Pons (tissue), 1 donor: ENCODE measurements around the gene CCSER2.
A peak's percentile ranks its signal among the peaks of the same experiment; 100 is the strongest.
"Not testable (repeated sequence)": the region's sequence is repeated elsewhere in the genome, so short reads cannot be mapped to it uniquely, and the experiment has no call there.

ENCODE experiments used
- DNase-seq: peaks from one replicate; pipeline ENCODE4 v3.0.0-alpha.2; 2016; ENCODE audit warnings: low spot score

CCSER2 gene

GRCh38 chr10:84522612-84523462 is 194.4 kb downstream of the CCSER2 start:
- DNase-seq = no peak

GRCh38 chr10:84523526-84523925 is 195.1 kb downstream of the CCSER2 start:
- no peak for DNase-seq

- no peak for DNase-seq
These were observed 196.0 kb downstream of the CCSER2 start for GRCh38 chr10:84524435-84524834.

GRCh38 chr10:84525120-84525806 is 196.9 kb downstream of the CCSER2 start:
- DNase-seq = no peak

- not testable (repeated sequence) for DNase-seq
These were observed 197.4 kb downstream of the CCSER2 start for GRCh38 chr10:84525807-84526182.

- not testable (repeated sequence) for DNase-seq
These were observed 199.0 kb downstream of the CCSER2 start for GRCh38 chr10:84527386-84527785.

- not testable (repeated sequence) for DNase-seq
These were observed 200.1 kb downstream of the CCSER2 start for GRCh38 chr10:84528526-84528925.

GRCh38 chr10:84530724-84531325 is 202.4 kb downstream of the CCSER2 start:
- no peak for DNase-seq

GRCh38 chr10:84531396-84531795 is 203.0 kb downstream of the CCSER2 start:
- DNase-seq = no peak

GRCh38 chr10:84534168-84534567 is 205.8 kb downstream of the CCSER2 start:
- no peak for DNase-seq

- DNase-seq = peak; percentile 67
These were observed 209.1 kb downstream of the CCSER2 start for GRCh38 chr10:84537447-84537931.

- no peak for DNase-seq
These were observed 209.6 kb downstream of the CCSER2 start for GRCh38 chr10:84538036-84538435.

- DNase-seq = no peak
These were observed 210.8 kb downstream of the CCSER2 start for GRCh38 chr10:84539216-84539615.

- DNase-seq = no peak
These were observed 211.7 kb downstream of the CCSER2 start for GRCh38 chr10:84540022-84540616.

GRCh38 chr10:84540617-84541288 is 212.4 kb downstream of the CCSER2 start:
- DNase-seq = no peak

GRCh38 chr10:84541289-84541637 is 212.9 kb downstream of the CCSER2 start:
- no peak for DNase-seq

GRCh38 chr10:84542522-84543490 is 214.4 kb downstream of the CCSER2 start:
- DNase-seq = no peak

- DNase-seq = no peak
These were observed 215.6 kb downstream of the CCSER2 start for GRCh38 chr10:84543948-84544347.

GRCh38 chr10:84545651-84546050 is 217.3 kb downstream of the CCSER2 start:
- no peak for DNase-seq

- no peak for DNase-seq
These were observed 218.2 kb downstream of the CCSER2 start for GRCh38 chr10:84546609-84547008.

GRCh38 chr10:84547616-84548015 is 219.2 kb downstream of the CCSER2 start:
- DNase-seq = no peak
